ENCODE measurements around the gene AP4S1.

The AP4S1 gene

DNA sequence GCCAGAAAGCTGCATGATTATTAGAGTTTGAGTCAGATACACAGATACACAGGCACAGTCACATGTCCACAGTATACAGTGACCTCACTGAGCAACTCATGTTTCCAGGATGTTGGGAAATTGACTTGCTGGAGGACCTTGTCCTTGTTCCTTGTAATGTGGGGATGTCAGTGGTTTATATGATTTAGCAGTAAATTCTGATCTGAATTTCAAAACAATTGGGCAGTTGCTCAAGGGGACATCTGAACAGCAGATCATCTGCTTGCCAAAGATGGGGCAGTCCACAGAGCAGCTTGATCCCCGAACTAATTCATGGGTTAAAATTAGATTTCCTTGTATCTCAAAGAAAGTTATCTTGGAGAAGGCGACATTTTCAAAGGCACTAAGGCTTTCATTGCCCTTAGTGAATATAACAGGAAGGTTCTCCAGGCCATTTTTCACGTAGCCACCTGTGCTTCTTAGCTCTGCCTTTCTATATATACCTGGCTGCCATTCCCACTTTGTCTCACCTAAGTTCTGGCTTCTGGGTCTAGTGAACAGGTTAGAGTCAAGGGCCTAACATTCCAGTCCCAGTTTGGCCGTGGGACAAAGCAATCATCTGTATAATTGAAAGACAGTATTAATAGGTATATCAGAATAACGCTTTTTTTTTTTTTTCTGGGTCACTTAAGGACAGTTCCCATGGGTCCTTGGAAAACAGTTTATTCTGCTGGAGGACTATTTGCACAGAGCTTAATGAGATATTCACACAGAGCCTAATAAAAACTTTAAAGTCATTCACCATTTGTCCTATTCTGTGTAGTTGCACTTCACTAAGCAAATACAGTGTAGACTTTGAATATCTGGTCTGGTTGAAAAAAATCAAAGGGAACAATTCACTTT, 65.7 kb downstream of the AP4S1 start:
- Histone ChIP-seq H3K9me3 (ENCODE audit: control insufficient read depth, insufficient read depth, low read depth, low read length) (no peaks in the 10 kb centered on the region), H3K27ac (ENCODE audit: extremely low read depth, low read depth, low read length) (peak overlapping the region; percentile 60), H3K36me3 (ENCODE audit: control insufficient read depth in 2 of 2, insufficient read depth in 1 of 2, low read length in 2 of 2) (no peaks in the 10 kb centered on the region; a peak in 1 of 3 replicates), H3K4me3 (ENCODE audit: low read depth, low read length) (no peak overlapping the region), H3K4me1 (ENCODE audit: control insufficient read depth, insufficient read depth, low read length) (peaks cover 16% of the 10 kb centered on the region)
- CTCF ChIA-PET = interaction anchor here (0.6 to 1.3 kb wide), 3 partner anchors 9 to 1894 kb away, joined by 3 to 6 read pairs (median 3); no protein-coding TSS in a partner anchor
- POLR2A ChIA-PET = no interaction called here
- TF ChIP-seq PRDM6 (tag by site-specific recombination; IDR thresholded peaks at IDR 0.05) (peak; percentile 79), ZNF274 (IDR thresholded peaks at IDR 0.05; ENCODE audit: low read length) (no peak), ZNF274 (tag by site-specific recombination; IDR thresholded peaks at IDR 0.05; ENCODE audit: borderline replicate concordance) (no peak), ZNF629 (tag by site-specific recombination; IDR thresholded peaks at IDR 0.05) (peak; percentile 49; the same call in 1 of the 2 replicates), TRIM28 (IDR thresholded peaks at IDR 0.05; ENCODE audit: borderline replicate concordance, low read length) (peak; percentile 23; the same call in 1 of the 2 replicates), ZBTB21 (tag by site-specific recombination; IDR thresholded peaks at IDR 0.05) (0 out of 2 replicates have a peak, but pooled peaks have one; percentile 35), ZNF426 (tag by site-specific recombination; IDR thresholded peaks at IDR 0.05) (no peak), ZBTB17 (tag by site-specific recombination; IDR thresholded peaks at IDR 0.05) (peak; percentile 62), ZNF18 (tag by site-specific recombination; IDR thresholded peaks at IDR 0.05) (0 out of 2 replicates have a peak, but pooled peaks have one; percentile 14), ZNF792 (tag by site-specific recombination; IDR thresholded peaks at IDR 0.05) (peak; percentile 87; the same call in 1 of the 2 replicates), GLIS1 (tag by site-specific recombination; IDR thresholded peaks at IDR 0.05) (0 out of 2 replicates have a peak, but pooled peaks have one; percentile 18), ZNF175 (tag by site-specific recombination; IDR thresholded peaks at IDR 0.05) (no peak), ZNF335 (tag by site-specific recombination; conservative IDR thresholded peaks at IDR 0.05) (peak; percentile 49), ZNF394 (tag by site-specific recombination; IDR thresholded peaks at IDR 0.05; ENCODE audit: borderline replicate concordance) (0 out of 2 replicates have a peak, but pooled peaks have one; percentile 12), ZNF366 (tag by site-specific recombination; conservative IDR thresholded peaks at IDR 0.05) (0 out of 2 replicates have a peak, but pooled peaks have one; percentile 1)

GRCh38 chr14:31092160-31092708, 66.8 kb downstream of the AP4S1 start:
- CTCF ChIA-PET = no interaction called here
- Histone ChIP-seq H3K4me3 (ENCODE audit: low read depth, low read length) (no peak overlapping the region), H3K9me3 (ENCODE audit: control insufficient read depth, insufficient read depth, low read depth, low read length) (no peaks in the 10 kb centered on the region), H3K27ac (ENCODE audit: extremely low read depth, low read depth, low read length) (no peak overlapping the region), H3K36me3 (ENCODE audit: control insufficient read depth in 2 of 2, insufficient read depth in 1 of 2, low read length in 2 of 2) (peaks cover 4 to 5% of the 10 kb centered on the region in 2 experiments), H3K4me1 (ENCODE audit: control insufficient read depth, insufficient read depth, low read length) (peaks cover 16% of the 10 kb centered on the region)
- POLR2A ChIA-PET = no interaction called here
- TF ChIP-seq WT1 (tag by site-specific recombination; IDR thresholded peaks at IDR 0.05) = no peak
- TF ChIP-seq ZNF596 (tag by site-specific recombination; IDR thresholded peaks at IDR 0.05) = no peak
- TF ChIP-seq ZNF629 (tag by site-specific recombination; IDR thresholded peaks at IDR 0.05) = no peak
- no peak for TF ChIP-seq MEIS1 (CRISPR knock-in tag; IDR thresholded peaks at IDR 0.05; ENCODE audit: borderline replicate concordance)
- TF ChIP-seq SP2 (tag by site-specific recombination; IDR thresholded peaks at IDR 0.05) = no peak
- no peak for TF ChIP-seq BCL6B (tag by site-specific recombination; IDR thresholded peaks at IDR 0.05)
- TF ChIP-seq, protein P1, sequence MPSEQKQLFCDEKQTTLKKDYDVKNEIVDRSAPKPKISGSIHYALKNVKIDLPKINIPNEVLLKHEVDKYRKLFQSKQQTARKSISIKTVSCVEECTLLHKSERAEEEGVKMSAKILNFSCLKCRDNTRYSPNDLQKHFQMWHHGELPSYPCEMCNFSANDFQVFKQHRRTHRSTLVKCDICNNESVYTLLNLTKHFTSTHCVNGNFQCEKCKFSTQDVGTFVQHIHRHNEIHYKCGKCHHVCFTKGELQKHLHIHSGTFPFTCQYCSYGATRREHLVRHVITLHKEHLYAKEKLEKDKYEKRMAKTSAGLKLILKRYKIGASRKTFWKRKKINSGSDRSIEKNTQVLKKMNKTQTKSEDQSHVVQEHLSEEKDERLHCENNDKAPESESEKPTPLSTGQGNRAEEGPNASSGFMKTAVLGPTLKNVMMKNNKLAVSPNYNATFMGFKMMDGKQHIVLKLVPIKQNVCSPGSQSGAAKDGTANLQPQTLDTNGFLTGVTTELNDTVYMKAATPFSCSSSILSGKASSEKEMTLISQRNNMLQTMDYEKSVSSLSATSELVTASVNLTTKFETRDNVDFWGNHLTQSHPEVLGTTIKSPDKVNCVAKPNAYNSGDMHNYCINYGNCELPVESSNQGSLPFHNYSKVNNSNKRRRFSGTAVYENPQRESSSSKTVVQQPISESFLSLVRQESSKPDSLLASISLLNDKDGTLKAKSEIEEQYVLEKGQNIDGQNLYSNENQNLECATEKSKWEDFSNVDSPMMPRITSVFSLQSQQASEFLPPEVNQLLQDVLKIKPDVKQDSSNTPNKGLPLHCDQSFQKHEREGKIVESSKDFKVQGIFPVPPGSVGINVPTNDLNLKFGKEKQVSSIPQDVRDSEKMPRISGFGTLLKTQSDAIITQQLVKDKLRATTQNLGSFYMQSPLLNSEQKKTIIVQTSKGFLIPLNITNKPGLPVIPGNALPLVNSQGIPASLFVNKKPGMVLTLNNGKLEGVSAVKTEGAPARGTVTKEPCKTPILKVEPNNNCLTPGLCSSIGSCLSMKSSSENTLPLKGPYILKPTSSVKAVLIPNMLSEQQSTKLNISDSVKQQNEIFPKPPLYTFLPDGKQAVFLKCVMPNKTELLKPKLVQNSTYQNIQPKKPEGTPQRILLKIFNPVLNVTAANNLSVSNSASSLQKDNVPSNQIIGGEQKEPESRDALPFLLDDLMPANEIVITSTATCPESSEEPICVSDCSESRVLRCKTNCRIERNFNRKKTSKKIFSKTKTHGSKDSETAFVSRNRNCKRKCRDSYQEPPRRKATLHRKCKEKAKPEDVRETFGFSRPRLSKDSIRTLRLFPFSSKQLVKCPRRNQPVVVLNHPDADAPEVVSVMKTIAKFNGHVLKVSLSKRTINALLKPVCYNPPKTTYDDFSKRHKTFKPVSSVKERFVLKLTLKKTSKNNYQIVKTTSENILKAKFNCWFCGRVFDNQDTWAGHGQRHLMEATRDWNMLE (tag by site-specific recombination; conservative IDR thresholded peaks at IDR 0.05; ENCODE audit: low read depth) = no peak
- TF ChIP-seq ZNF114 (tag by site-specific recombination; IDR thresholded peaks at IDR 0.05) = no peak
- no peak for TF ChIP-seq ZNF223 (tag by site-specific recombination; IDR thresholded peaks at IDR 0.05)
- TF ChIP-seq ZBTB17 (tag by site-specific recombination; IDR thresholded peaks at IDR 0.05) = no peak
- TF ChIP-seq ZNF777 (tag by site-specific recombination; IDR thresholded peaks at IDR 0.05; ENCODE audit: borderline replicate concordance) = no peak

Measured in HEK293 (cell line).